ENCODE data around the gene COL5A2.

The COL5A2 gene

DNA sequence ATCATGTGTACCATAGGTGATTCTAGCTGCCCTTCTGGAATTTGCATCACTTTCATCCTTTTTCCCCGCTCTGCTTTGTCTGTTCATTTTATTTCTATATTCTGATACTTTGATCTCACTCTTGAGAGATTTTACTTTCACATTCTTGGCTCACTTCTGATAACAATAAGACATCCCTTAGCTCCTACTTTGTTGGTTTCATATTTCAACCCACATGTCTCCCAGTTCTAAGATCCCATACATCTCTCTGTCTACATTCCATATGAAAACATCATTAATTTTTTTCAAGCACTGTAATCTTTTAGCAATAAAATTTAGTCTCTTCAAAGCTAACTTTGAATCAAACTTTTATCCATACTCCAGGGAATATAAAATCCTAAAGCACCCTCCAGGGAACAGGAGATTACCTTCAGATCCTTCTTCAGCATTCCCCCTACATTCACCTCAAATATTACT, 129.8 kb downstream of the COL5A2 start:
- no peak for DNase-seq (ENCODE audit: low spot score)

DNA sequence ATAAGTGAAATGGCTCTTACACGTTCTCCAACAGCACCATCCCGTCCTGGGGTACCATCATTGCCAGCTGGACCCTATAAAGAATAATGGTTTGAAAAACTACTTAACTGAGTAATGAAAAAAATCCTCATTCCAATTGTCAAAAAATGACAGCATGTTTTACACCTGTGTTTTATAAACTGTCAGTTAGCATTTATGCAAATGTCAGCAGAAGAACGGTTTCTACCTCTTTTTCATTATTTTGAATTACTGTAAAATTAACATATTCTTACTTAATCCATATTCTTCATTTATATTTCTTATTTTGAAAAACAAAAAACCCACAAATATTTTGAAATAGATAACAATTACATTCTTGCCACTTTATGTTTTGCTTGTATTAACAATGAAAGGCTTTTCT, 131.4 kb downstream of the COL5A2 start:
- DNase-seq (ENCODE audit: low spot score), result no peak

DNA sequence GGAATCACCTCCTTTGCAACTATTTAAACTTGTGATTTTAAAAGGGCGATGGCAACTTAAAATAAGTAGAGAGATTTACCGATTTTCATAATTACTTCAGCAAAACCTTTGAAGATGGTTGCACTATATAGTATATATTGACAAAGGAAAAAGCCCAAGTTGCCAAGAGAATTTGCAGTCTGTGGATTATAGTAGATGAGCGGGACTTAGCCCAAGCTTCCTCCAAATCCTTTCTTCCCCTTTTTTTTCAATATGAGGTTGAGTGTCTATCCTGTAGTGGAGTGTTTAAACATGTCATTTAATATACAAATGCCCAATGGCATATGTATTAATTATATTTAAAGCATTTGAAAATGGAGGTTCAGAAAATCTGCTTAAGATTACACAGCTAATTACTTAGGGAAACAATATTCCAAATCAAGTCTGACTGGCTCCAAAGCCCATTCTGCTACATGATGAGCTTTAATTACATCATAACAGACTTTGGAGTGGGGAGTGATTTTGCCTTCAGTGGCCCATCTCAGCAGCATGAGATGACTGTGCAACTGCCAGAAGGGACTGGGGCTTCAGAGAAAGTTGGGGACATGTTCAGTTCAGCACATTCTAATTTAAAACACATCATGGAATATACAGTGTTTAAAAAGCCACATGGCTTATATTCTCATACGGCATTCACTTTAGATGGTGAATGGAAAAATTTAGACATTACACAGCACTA, 132.2 kb downstream of the COL5A2 start:
- no peak for DNase-seq (ENCODE audit: low spot score)

DNA sequence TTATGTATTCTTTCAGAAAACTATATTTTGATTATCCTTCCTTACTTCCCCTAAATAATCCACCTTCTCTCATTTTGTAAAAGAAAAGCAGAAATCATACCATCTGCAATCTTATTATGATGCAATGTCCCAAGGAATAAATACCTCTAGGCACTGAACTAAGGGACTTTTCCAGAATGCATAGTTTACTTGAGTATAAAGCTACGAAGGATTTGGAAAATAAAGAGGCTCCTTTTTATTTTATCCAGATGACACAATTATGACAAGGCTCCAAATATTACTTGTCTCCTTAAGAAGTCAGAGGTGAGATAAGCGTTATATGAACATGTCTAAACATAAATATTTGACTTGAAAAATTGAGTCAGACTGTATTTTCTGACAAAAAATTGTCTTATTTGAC, 133.2 kb downstream of the COL5A2 start:
- DNase-seq (ENCODE audit: low spot score), result no peak

DNA sequence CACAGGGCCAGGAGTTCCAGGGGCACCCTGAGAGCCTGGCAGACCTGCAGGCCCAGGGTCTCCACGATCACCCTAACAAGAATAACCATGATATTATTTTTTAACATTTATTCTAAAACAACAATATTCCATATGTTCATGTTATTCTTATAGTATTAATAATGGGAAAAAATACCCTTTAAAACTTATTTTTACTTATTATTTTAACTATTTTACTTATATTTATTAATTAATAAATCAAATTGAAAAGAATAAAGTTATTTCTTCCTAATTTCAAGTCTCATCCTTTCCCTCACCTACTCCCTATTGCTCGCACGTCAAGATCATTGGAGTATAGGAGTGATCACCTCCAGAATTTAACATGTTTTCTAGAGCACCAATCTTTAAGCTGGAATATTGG, 133.7 kb downstream of the COL5A2 start:
- DNase-seq (ENCODE audit: low spot score), result no peak

DNA sequence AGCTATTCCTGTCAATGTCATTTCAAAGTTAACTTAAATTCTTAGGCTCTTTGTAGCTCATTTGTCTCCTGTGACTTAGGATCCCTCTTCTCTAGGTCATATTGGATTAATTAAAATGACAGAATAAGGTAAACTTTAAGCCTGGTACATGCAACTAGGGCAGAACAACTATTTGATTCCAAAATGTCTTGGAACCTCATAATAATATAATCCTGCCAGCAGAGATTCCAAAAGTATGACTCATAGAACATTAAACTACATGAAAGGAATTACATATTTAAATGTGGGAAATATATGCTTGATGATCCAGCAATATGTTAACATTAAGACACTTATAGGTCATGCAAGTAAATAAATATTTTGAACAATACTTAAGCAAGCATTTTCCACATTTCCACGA, 142.0 kb downstream of the COL5A2 start:
- DNase-seq (ENCODE audit: low spot score), result no peak

DNA sequence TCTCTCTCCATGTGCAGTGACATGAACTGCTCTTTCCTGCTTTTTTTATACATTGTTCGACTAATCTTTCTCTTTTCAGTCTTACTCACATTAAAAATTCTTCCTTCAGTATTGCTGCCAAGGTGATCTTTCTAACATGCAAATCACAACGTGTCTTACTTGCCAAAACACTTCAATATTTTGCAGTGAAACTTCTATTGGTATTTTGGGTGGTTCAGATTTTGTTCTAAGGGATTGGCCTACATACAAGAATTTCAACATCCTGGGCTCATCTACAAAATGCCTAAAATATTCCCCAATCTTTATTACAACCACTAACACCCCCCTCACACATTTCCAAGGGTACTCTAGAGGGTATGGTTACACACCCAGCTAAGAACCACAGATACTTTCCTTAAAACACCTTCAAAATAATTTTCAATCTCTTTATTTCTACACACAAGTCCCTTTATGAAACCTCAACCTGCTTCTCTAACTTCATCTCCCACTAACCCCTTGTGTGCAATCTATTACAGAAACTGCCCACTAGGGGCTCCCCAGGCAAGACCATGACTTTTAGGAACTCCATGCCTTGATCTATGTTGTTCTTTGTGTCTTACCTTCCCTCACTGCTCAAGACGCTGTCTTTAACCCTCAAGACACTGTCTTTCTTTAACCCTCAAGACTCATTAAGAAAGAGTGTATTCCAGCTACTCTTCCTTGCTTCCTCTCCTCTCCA, 154.5 kb downstream of the COL5A2 start:
- no peak for DNase-seq (ENCODE audit: low spot score)

DNA sequence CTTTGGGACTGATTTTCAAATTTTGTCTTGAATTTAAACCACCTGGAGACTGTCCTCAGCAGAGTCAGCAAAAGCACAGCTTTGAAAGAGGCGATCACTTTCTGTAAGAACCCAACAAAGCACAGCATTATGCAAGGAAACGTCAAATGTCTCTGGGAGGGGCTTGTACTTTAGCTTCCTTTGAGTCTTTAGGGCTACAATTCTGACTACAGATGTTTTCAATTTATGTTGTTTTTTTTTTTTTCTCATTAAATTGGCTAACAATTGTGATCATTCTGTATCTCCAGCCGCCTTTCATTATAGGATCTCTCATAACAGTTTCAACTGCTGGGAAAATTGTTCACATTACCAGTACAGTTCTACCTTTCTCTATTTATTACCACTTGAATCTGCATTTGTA, 157.1 kb downstream of the COL5A2 start:
- DNase-seq (ENCODE audit: low spot score), result no peak

DNA sequence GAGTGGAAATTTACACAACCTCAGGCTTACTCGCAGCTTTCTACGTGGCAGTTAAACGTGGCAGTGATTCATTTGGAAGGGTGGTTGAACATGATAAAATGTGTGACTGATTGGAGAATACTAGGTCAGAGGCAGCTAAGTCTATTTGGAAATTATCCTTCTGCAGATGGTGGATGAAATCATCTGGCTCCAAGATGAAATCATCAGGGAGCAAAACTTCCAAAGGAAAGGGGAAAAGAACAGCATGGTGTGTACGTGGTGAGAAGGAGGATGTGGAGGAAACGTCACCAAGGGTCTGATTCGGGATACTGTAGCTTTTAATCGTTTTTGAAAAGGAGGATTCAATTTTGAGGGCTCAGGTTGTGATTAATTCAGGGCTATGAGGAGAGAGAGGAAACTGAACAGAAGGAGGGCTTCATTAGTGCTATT, 157.5 kb downstream of the COL5A2 start:
- DNase-seq (ENCODE audit: low spot score), result no peak

DNA sequence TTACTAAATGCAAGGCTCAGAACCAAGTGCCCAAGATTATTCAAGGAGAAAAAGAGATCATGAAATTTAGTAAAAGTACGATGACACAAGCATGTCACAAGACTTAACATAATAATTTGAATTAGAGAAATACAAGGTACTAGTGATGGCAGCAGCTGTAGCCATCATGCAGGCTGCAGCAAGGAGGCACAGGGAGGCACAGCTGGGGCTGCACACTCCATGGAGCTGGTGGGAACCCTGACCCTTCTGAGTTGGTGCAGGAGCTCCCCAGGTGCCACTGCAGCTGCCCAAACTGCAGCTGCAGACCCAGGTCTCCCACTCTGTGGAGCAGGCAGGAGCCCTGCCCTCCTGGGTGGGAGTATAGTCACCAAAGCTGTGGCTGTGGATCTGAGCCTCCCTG, 159.4 kb downstream of the COL5A2 start:
- DNase-seq (ENCODE audit: low spot score), result no peak

DNA sequence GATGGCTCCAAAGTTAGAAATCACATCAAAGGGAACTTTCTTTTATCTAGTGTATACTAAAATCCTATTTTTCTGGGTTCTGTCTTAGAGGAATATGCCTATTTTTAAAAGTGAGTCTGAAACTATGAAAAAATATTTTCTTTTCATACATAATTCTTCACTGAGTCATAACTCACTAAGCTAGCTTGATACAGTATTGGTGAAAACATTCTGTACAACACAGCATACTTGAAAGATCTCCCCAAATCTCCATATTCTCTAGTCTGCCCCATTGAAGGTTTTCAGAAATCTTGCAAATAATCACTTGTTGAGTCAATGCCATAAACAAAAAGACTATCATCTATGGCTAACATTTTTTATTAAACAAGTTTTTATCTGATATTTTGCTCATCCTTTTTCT, 160.9 kb downstream of the COL5A2 start:
- DNase-seq (ENCODE audit: low spot score), result no peak

DNA sequence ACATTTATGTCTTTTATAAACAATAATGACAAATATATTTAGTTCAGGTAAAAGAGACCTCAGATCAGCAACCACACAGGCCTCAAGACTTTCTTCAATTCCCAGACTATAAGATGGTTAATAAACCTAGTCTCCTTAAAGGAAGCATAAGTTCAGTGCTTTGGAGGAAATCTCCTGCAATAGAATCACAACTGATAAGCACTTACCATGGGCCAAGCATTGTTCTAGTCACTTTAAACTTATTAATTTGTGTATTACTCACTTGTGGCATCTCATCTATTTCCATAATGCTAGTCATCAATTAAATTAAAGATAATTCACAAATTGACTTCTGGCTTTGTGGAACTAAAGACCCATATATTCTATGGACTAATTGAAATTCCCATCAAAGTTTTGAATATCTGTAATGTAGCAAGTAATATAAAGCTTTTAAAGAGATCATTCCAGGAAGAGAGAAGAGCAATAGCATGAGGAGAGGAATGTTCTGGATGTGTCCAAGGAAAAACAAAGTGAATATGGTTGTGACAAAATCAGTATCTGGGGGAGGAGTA, 163.2 kb downstream of the COL5A2 start:
- no peak for DNase-seq (ENCODE audit: low spot score)

DNA sequence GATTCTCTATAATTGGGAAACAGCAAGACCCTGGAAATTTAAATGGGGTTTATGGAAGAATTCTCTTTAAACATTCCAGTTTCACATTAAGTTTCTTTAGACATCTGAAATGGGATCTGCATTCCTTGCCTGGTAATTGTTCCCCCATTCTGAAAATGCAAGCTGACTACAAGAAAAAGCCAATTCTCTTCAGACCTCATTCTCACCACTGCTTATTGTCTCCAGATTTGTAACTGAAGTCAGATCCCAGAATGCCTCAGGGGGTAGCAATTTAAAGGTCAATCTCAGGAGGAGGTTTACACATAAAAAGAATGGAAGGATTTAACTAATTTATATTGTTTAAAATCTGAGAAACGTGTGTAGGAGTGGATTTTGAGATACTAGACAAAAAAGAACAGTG, 164.2 kb downstream of the COL5A2 start:
- no peak for DNase-seq (ENCODE audit: low spot score)

DNA sequence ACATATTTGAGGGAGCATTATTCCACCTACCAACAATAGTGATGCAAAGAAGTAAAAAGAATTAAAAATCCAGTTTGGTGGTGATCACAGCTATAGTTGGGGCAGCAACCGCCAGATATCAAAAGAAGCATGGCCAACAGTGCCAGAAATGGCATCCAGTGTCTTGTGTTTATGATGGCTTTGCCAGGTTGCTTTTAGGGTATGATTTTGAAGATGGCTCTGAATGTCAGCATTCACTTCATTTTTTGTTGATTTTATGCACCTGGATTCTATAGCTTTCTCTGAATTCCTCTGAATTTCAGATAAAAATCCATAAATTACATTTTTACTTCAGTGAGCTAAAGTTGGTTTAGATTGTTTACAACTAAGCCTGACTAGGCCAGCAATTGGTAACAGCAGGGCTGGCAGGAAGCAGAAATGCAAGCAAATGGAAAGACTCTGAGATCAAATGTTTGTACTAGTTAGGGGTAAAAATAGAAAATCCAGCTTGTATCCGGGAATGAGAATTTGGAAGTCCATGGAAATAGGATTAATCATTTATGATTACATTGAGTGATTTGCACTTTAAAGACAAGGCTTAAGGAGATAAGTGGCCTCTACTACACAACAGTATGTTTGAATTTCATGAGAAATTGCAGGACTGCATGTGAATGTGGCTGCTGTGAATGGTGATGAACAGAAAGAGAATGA, 165.0 kb downstream of the COL5A2 start:
- no peak for DNase-seq (ENCODE audit: low spot score)

DNA sequence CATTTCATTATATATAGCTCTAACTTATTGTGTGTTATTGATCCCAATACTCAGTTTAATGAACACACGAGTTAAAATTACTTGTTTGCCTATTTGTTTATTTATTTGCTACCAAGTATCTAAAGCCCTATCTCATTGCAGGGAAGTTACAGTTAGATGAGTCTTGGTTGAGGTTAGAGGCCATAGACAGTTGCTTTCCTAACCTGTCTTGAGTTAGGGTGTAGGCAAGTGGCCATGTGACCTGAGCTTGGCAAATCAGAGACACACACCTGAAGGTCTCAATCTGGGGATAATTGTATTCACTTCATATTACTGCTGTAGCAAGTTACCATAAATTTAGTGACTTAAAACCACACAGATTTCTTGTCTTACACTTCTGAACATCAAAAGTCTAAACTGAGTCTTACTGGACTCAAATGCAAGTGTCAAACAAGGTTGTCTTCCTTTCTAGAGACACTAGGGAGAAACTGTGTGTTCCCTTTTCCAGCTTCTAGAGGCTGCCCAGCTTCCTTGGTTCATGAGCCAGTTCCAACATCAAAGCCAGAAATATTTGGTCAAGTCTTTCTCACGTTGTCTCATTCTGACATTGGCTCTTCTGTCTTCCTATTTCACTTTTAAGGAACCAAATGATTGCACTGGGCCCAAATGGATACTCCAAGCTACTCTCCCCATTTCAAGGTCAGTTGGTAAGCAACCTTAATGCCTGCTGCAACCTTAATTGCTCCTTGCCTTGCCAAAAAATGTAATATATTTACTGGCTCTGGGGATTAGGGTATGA, 165.7 kb downstream of the COL5A2 start:
- DNase-seq (ENCODE audit: low spot score), result no peak

DNA sequence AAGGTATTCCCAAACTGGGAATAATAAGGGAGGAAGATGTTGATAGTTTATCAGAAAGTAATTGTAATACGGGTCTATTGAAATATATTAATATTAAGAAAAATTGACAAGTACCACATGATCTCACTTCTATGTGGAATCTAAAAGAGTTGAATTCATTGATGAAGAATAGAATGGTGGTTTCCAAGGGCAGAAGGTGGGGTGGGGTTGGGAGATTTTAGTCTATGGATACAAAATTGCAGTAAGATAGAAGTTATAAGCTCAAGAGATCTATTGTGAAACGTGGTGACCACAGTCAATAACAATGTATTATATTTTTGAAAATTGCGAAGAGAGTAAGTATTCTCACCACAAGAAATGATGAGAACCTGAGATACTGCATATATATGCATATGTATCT, 166.5 kb downstream of the COL5A2 start:
- no peak for DNase-seq (ENCODE audit: low spot score)

DNA sequence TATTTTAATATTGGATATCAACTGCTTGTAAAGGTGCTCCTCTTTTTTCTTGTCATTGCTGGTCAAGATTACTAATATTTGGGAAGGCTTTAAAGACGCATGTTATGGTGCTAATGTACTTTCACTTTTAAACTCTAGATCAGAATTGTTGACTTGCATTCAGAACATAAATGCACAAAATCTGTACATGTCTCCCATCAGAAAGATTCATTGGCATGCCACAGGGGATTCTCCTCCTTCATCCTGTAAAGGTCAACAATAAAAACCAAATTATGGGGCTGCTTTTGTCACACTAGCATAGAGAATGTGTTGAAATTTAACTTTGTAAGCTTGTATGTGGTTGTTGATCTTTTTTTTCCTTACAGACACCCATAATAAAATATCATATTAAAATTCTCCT, 167.2 kb downstream of the COL5A2 start:
- no peak for DNase-seq (ENCODE audit: low spot score)

DNA sequence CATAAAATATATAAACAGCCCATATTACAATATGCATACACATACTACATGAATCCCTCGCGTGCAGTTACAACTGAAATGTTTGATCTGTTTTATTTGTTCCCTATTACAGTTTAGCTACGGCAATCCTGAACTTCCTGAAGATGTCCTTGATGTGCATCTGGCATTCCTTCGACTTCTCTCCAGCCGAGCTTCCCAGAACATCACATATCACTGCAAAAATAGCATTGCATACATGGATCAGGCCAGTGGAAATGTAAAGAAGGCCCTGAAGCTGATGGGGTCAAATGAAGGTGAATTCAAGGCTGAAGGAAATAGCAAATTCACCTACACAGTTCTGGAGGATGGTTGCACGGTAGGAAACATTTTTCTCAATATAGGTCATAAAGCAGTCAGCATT, 169.0 kb downstream of the COL5A2 start:
- DNase-seq (ENCODE audit: low spot score), result no peak

DNA sequence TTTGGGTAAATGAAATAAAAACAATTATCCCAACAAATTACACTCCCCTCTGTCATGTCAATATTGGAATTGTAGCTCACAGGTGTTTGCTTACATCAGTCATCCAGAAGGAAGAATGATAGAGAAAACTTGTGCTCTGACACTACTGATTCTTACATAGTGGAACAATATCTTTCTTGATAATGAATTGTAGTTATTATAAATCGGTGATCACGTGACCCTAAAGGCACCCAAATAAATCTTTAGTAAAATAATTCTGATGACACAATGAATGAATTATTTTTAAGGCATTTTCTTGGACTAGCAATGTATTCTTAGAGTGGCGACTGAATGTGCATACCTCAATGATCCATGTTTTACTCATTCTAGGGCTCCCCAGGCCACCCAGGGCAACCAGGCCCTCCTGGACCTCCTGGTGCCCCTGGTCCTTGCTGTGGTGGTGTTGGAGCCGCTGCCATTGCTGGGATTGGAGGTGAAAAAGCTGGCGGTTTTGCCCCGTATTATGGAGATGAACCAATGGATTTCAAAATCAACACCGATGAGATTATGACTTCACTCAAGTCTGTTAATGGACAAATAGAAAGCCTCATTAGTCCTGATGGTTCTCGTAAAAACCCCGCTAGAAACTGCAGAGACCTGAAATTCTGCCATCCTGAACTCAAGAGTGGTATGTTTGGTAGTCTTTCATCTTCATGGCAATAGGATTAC, 170.9 kb downstream of the COL5A2 start:
- no peak for DNase-seq (ENCODE audit: low spot score)

DNA sequence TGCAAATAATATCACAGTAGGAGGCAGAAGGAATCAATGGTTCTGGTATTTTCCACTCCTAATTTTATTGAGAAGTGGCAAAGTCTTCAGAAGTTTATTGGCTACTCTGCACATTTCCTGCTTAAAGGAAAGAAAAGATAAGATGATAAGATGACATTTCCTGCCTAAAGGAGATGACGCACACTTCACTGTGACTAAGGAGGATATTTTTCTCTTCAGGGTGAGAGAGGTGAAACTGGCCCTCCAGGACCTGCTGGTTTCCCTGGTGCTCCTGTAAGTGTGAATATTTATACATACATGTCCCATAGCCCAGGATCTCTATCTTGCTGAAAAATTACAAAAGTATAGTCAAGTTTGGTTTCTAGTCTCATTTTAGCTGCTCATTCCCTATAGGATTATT, 177.5 kb downstream of the COL5A2 start:
- DNase-seq (ENCODE audit: low spot score), result no peak

DNA sequence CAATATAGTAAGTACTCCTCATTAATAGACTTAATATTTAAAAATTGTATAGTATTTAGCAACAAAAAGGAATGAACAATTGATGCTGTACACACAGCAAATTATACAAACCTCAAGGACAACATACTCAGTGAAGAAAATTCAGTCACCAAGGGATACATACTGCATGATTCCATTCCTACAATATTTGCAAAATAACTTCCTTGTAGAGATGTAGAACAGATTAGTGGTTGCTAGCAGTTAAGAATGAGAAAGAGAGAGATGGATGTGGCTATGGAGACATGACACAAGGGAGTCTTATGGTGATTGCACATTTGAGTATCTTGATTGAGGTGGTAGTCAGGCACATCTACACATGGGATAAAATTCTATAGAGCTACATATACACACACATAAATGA, 179.3 kb downstream of the COL5A2 start:
- no peak for DNase-seq (ENCODE audit: low spot score)

All from CD4-positive, alpha-beta T cell treated with Interleukin-6 at 100 ng/mL for 8 hours (primary cell).